Body of pancreas (tissue), 4 donors: ENCODE data around the gene SIT1. TPM values are rescaled to one million over a fixed set of nuclear protein-coding genes. Genes with fewer than 3 reads are reported as not detected.
A peak's percentile ranks its signal among the peaks of the same experiment; 100 is the strongest.

Experiments
- ATAC-seq: fragments of 150-250 bp; one replicate; pipeline ENCODE4 v1.9.1; 2016
- DNase-seq, 4 donors: peaks; one replicate each; pipeline ENCODE4 v3.0.0-alpha.2; 2019
- H3K27ac ChIP-seq, 4 donors: fragments of 200-600 bp; sonication (generic); 1 replicate in 3 of 4; 2 replicates in 1 of 4; pipeline versions ENCODE4 v1.5.1 to v1.6.1; 2016 to 2019; ENCODE audit warnings: mild to moderate bottlenecking in 1 of 4, mixed read lengths in 1 of 4, moderate library complexity in 1 of 4
- H3K27me3 ChIP-seq, 2 donors: fragments of 200-600 bp; sonication (generic); one replicate each; pipeline ENCODE4 v1.6.0; 2016; ENCODE audit warnings: mild to moderate bottlenecking in 1 of 2
- H3K36me3 ChIP-seq, 2 donors: fragments of 200-600 bp; sonication (generic); replicated peaks in 1 of 2; 2 replicates each; pipeline ENCODE4 v1.5.1; 2016; ENCODE audit warnings: low read depth in 2 of 2; ENCODE audit not compliant: insufficient read depth in 1 of 2
- H3K4me1 ChIP-seq: fragments of 200-600 bp; sonication (generic); one replicate; pipeline ENCODE4 v1.6.0; 2016
- H3K4me3 ChIP-seq, 2 donors: fragments of 200-600 bp; sonication (generic); 1 replicate in 1 of 2; 2 replicates in 1 of 2; pipeline ENCODE4 v1.5.1; 2016 to 2019
- H3K9me3 ChIP-seq, 3 donors: fragments of 200-600 bp; sonication (generic); 1 replicate in 2 of 3; 2 replicates in 1 of 3; pipeline ENCODE4 v1.5.1; 2016
- CTCF ChIP-seq, 7 experiments: fragments of 450-650 bp in 4 of 7; fragments of 200-600 bp in 3 of 7; sonication (generic) in 3 of 7; IDR thresholded peaks; one replicate each; pipeline ENCODE4 v1.5.1; 2016 to 2019; ENCODE audit warnings: antibody characterized with exemption in 7 of 7
- POLR2A ChIP-seq, 3 donors: fragments of 450-650 bp; IDR thresholded peaks; one replicate each; pipeline ENCODE4 v1.6.1; 2016; ENCODE audit warnings: antibody characterized with exemption in 3 of 3, mild to moderate bottlenecking in 2 of 3
- WGBS, 2 donors: methylation state at CpG; one replicate each; pipeline ENCODE4 v1.1.5; 2017; 5-methylcytosine and 5-hydroxymethylcytosine counted together
- intact Hi-C: fragments of 100-400 bp; cut with DNase I; formaldehyde crosslinking; loops from one replicate; pipeline ENCODE4 v1.15.1; 2023
- total RNA-seq, 2 donors: library from RNA; depleted of rRNA; stranded (reverse); fragments of >200 nt; gene quantifications; one replicate each; pipeline ENCODE4 v1.1.0, GENCODE V29; 2016

Gene SIT1
- total RNA-seq, 2 donors from 2014 or later, result 0.26 TPM; not detected in 1

GRCh38 chr9:35690614-35691333 is 40.0 kb upstream of the SIT1 start:
- Histone ChIP-seq H3K9me3 (no peaks in the 10 kb centered on the region), H3K4me1 (peaks cover 21% of the 10 kb centered on the region), H3K36me3 (no peaks in the 10 kb centered on the region), H3K27ac (peak overlapping the region; percentile 69 to 90 (median 82)), H3K27me3 (no peaks in the 10 kb centered on the region), H3K4me3 (peak overlapping the region; percentile 86 to 88)
- TF ChIP-seq CTCF (IDR thresholded peaks at IDR 0.05) (no peak), POLR2A (IDR thresholded peaks at IDR 0.05) (peak in 2 of 3 donors; percentile 45 to 61)
- WGBS, 2 donors, result 0 to 5% methylated on average over 38 to 49 of the region's 61 CpGs
- peak; percentile 63 for ATAC-seq
- intact Hi-C loops, result no loop called here
- DNase-seq, result peak; percentile 60 to 71 (median 69)

- Histone ChIP-seq H3K9me3 (no peaks in the 10 kb centered on the region), H3K4me1 (peaks cover 16% of the 10 kb centered on the region), H3K36me3 (no peaks in the 10 kb centered on the region), H3K27me3 (no peaks in the 10 kb centered on the region), H3K4me3 (peak overlapping the region; percentile 86 to 88), H3K27ac (peak overlapping the region; percentile 69 to 90 (median 82))
- intact Hi-C loops, result no loop called here
- TF ChIP-seq CTCF (IDR thresholded peaks at IDR 0.05), result no peak
- TF ChIP-seq POLR2A (IDR thresholded peaks at IDR 0.05), result no peak
- 7% methylated on average over 21 of the region's 21 CpGs; no CpG with 5 or more reads in 1 of the 2 donors for WGBS, 2 donors
- ATAC-seq (no peak), DNase-seq (no peak)
Observed at GRCh38 chr9:35690294-35690613, 39.5 kb upstream of the SIT1 start.

- peak within 1 kb of the TSS; percentile 69 to 90 (median 82) for H3K27ac ChIP-seq
- DNase-seq (peak; percentile 20 to 37 (median 30)), ATAC-seq (peak; percentile 18)
- H3K4me1 ChIP-seq, result peaks cover 11% of the 10 kb centered on the region
- no peaks in the 10 kb centered on the region for H3K36me3 ChIP-seq
- H3K4me3 ChIP-seq, result peak within 1 kb of the TSS; percentile 86 to 88
- 61 to 84% methylated on average over 43 to 54 of the region's 61 CpGs for WGBS, 2 donors
- no peaks in the 10 kb centered on the region for H3K9me3 ChIP-seq
- intact Hi-C loops, result no loop called here
- TF ChIP-seq CTCF (IDR thresholded peaks at IDR 0.05), result no peak
- no peak for TF ChIP-seq POLR2A (IDR thresholded peaks at IDR 0.05)
- no peaks in the 10 kb centered on the region for H3K27me3 ChIP-seq
Observed at GRCh38 chr9:35689542-35690293, 39.0 kb upstream of the SIT1 start, which contains the start of gene TPM2. TSS of gene TPM2 (minus strand) at chr9:35689925. CDS start at chr9:35689817, 108 bp downstream.

- H3K4me3 ChIP-seq, result no peak overlapping the region
- DNase-seq (no peak), ATAC-seq (no peak)
- TF ChIP-seq CTCF (IDR thresholded peaks at IDR 0.05) (no peak), POLR2A (IDR thresholded peaks at IDR 0.05) (no peak)
- intact Hi-C loops, result no loop called here
- H3K36me3 ChIP-seq, result no peaks in the 10 kb centered on the region
- no peaks in the 10 kb centered on the region for H3K27me3 ChIP-seq
- WGBS, 2 donors, result 83 to 87% methylated on average over 11 to 12 of the region's 12 CpGs
- peak overlapping the region in 2 of 4 donors; percentile 18 to 90 for H3K27ac ChIP-seq
- H3K4me1 ChIP-seq, result peaks cover 11% of the 10 kb centered on the region
- H3K9me3 ChIP-seq, result no peaks in the 10 kb centered on the region
Observed at GRCh38 chr9:35688558-35689541, 38.1 kb upstream of the SIT1 start.
